Pons (tissue), 1 donor: ENCODE measurements around the gene PDE5A.

Experiments used
- DNase-seq: peaks from one replicate; pipeline ENCODE4 v3.0.0-alpha.2; 2016; ENCODE audit warnings: low spot score

The PDE5A gene

GRCh38 chr4:119521268-119521667 is 107.3 kb downstream of the PDE5A start:
- DNase-seq: no peak

- DNase-seq: no peak
Observed at GRCh38 chr4:119518915-119519410, 109.6 kb downstream of the PDE5A start.

- no peak for DNase-seq
Observed at GRCh38 chr4:119518230-119518892, 110.2 kb downstream of the PDE5A start.

- DNase-seq: peak; percentile 22
Observed at GRCh38 chr4:119517361-119518229, 111.0 kb downstream of the PDE5A start.

GRCh38 chr4:119512398-119512797 is 116.2 kb downstream of the PDE5A start:
- DNase-seq: no peak

GRCh38 chr4:119510395-119511149 is 118.0 kb downstream of the PDE5A start:
- DNase-seq: no peak

GRCh38 chr4:119508281-119508680 is 120.3 kb downstream of the PDE5A start:
- no peak for DNase-seq

GRCh38 chr4:119506806-119507205 is 121.8 kb downstream of the PDE5A start:
- DNase-seq: no peak

- no peak for DNase-seq
Observed at GRCh38 chr4:119504616-119505015, 124.0 kb downstream of the PDE5A start.

GRCh38 chr4:119501740-119502139 is 126.9 kb downstream of the PDE5A start:
- DNase-seq: no peak

GRCh38 chr4:119498527-119498926 is 130.1 kb downstream of the PDE5A start:
- DNase-seq: peak; percentile 73

GRCh38 chr4:119493886-119494285 is 134.7 kb downstream of the PDE5A start:
- DNase-seq: no peak

- peak; percentile 22 for DNase-seq
Observed at GRCh38 chr4:119493419-119493818, 135.2 kb downstream of the PDE5A start.

GRCh38 chr4:119490335-119490734 is 138.3 kb downstream of the PDE5A start:
- DNase-seq: no peak

- no peak for DNase-seq
Observed at GRCh38 chr4:119489305-119489704, 139.3 kb downstream of the PDE5A start.

- DNase-seq: no peak
Observed at GRCh38 chr4:119480331-119480730, 148.3 kb downstream of the PDE5A start.

GRCh38 chr4:119479835-119480234 is 148.8 kb downstream of the PDE5A start:
- DNase-seq: no peak

GRCh38 chr4:119479180-119479808 is 149.3 kb downstream of the PDE5A start:
- no peak for DNase-seq

- DNase-seq: no peak
Observed at GRCh38 chr4:119478446-119479179, 150.0 kb downstream of the PDE5A start.

- DNase-seq: no peak
Observed at GRCh38 chr4:119477412-119478053, 151.1 kb downstream of the PDE5A start.

- no peak for DNase-seq
Observed at GRCh38 chr4:119471259-119471658, 157.3 kb downstream of the PDE5A start.
